Effector CD8-positive, alpha-beta T cell (primary cell): ENCODE measurements around the gene FAHD2A.
"Not testable (repeated sequence)": the region's sequence is repeated elsewhere in the genome, so short reads cannot be mapped to it uniquely, and the experiment has no call there.

ENCODE experiments used
- DNase-seq: peaks from one replicate; lab custom pipeline; 2025; lab: John Stamatoyannopoulos, UW

FAHD2A gene

DNA sequence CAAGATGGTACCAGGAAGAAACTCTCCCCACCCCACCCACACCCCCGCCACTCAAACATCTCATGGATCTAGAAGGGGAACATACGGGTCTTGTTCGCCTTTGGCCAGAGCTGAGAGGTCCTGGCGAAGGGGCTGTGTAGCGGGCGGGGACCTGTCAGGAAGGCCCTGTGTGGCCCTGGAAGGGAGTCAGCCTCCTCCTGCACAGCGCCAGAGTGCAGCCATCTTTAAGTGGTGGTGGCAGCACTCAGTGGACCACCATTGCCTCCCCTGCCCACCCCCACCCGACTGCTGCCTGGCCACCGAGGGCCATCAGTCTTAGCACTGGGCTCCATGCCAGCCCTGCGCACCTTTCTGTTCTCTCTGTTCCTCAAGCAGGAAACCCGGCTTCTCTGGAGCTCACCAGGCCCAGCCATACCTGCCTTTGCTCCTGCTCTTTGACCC, 11.6 kb upstream of the FAHD2A start:
- DNase-seq, result no peak

DNA sequence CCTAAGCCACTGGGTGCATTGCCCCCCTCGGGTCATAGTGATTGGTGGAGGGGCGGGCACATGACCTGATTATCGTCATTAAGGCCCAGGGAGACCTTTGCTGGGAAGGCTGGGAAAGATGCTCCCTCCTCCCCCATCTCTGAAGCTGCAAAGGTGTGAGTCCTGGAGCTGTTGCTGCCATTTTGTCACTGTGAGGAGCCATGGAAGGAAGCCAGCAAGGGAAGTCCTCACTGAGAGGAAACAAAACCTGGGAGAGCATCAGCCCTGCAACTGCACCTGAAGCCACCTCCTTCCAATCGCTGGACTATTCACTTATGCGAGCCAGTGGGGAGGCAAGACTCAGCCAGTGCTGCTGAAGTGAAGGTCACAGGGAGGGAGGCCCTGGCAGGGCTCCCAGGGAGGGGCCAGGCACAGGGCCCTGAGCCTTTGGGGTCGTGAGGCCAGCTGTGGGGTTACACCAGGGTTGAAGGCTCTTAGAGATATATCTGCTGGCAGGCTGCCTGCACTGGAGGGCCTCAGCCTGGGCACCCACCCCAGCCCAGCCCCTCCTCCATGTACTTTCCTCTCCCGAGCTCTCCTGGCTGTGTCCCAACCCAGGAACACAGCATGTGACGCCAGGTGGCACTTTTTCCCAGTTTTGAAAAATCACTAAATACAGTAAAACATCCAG, 10.7 kb upstream of the FAHD2A start:
- no peak for DNase-seq

DNA sequence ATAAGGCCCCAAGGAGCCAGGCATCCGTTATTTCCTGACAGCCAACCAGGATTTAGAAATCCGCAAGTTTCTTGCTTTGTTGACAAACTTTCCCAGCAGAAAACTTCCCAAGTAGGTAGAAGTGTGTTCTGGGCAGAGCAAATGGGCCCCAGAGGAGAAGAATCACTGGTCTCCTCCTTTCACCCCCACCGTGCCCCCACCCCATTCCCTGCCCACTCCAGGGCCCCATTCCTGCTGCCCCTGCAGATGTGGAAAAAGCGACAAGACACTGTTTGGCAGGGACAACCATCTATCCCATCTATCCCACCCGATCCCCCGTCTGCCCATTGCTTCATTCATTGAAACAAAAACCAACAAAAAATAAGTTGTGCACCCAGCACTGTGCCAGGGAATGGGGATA, 10.2 kb upstream of the FAHD2A start:
- no peak for DNase-seq

DNA sequence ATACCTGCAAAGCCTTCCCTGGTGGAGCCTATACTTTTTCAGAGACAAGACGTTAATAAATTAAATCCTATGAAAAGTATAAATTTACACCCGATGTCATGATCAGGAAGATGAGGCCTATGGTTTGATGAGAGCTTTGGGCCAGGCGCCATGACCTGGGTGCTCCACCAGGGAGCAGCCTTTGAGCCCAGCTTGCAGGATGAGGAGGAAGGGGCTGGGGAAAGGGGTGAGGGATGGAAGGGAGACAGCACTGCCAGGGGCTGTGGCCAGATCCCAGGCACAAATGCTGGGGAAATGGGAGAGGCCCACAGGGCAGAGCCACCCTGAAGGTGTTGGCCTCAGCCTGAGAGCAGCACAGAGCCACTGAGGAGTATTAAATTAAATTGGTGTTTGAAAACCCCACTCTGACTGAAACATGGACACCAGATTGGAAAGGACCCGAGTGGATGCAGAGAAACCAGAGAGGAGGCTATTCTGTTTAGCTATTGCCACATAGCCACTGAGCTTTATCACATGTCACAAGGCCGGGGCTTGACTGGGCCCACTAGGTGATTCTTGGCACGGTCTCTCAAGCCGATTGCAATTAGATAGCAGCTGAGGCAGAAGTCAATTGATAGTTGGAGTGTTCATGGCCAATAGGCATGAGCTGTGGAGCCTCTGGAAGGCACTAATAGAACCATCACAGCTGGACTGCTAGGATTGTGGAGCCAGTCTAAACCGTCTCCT, 9.6 kb upstream of the FAHD2A start:
- no peak for DNase-seq

DNA sequence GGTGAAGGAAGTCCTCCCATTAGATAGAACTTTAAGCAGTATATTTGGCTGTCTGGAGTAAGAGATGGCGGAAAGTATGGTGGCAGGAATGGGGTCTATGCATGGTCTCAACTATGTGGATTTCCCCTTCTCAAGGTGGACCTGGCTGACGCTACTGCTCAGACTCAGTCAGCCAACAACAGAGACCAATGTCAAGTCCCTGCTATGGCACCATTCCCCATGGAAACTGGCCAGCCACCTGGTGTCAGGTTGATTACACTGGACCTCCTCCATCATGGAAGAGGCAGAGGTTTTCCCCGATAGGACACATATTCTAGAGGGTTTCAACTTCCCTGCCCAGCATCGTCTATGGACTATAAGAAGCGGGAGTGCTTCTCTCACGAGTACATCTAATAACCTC, 8.6 kb upstream of the FAHD2A start:
- no peak for DNase-seq

DNA sequence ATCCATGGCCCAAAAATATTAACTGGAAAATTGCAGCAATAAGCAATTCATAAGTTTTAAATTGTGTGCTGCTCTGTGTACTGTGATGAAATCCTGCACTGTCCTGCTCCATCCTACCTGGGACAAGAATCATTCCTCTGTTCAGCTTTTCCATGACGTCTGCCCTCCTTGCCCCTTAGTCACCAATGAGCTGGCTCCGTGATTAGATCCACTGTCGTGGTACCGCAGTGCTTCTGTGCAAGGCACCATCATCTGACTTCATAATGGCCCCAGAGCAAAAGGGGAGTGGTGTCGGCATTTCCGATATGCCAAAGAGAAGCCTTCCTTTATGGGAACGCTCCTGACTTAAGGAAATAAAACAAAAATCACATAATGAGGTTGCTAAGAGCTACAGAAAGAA, 3.4 kb upstream of the FAHD2A start:
- no peak for DNase-seq

DNA sequence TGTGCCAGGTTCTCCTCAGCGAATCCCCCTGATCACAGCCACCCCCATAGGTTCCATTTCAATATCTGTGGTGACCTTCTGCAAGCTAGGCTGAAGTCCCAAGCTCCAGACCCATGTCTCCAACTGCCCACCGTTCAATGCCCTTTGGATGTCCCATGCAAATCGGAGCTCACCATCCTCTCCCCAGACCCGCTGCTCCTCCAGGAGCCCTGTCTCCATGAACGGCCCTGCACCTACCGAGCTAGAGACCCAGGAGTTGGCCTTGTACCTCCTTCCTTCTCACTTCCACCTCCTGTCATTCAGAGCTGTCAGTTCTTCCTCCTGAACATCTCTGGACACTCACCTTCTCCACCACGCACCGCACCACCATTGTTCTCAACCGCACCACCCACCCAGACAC, 1.0 kb upstream of the FAHD2A start:
- DNase-seq, result no peak

DNA sequence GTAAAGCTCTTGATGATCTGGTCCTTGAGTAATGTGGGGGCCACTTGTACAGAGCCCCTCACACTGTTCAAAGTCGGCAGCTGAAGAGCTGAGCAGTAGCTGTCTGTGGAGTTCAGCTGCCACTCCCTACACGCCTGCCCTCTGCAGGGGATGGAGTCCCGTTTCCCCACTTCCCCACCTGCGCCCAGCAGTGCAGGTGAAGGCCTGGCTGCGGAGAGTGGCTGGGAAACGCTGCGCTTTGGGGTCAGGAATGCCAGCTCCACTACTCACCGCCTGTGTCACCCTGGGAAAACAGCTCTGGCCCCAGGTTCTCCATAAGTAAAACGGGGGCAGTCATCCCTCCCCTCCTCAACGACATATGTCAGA, 521 bp upstream of the FAHD2A start:
- not testable (repeated sequence) for DNase-seq

DNA sequence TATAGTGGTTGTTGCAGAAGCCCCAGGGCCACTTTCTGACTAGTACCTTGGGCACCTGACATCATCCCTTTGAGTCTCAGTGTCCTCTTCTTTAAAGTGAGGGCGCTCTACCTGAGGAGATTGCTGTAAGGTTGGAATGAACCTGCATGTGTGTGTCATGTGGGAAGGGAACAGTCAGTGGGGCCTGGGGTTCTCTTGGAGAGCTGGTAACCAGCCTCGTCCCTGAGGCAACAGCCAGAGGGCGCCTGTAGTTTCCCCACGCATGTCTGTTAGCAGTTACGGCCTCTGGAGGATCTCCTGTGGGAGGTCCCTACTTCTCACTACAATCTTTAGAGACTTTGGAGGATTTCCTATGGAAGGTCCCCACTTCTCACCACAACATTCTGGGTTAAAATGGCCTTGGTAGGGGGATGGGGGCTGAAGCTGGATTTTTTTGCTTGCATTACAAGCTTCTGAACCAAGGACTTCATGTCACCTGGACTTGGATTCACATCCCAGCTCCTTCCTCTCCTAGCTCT, 755 bp downstream of the FAHD2A start:
- not testable (repeated sequence) for DNase-seq

DNA sequence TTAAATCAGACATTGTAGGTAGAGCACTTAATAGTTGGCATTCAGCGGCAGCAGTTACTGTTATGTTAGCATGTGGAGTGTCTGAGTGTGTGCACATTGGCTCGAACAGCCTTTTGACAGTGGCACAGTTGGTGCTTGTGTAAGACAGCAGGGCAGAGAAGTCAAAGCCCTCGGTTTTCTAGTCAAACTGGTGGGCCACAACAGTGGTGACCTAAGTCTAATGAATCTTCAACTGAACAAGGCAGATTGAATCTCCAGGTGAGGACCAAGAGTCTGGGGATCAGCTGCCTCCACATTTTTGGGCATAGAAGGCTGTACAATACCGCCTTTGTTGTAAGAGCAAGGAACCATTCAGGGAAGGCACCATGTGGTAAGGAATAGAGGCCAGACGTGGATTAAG, 1.3 kb downstream of the FAHD2A start:
- DNase-seq, result not testable (repeated sequence)

DNA sequence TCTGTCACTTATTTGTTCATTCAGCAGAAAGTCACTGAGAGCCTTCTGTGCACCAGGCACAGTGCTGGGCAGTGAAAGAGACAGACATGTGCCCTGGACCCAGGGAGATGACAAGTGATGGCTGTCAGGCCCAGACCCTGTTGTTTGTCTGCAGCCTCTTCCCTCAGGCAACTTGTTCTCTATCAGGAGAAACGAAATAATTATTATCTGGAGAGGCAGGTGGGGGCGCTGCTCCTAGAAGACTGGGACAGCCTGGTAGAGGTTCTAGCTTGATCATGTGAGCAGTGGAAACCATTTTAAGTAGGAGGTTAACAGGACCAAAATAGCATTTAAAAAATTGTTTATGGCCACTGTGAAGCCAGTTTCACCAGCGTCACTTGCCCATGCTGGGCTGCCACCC, 2.2 kb downstream of the FAHD2A start:
- not testable (repeated sequence) for DNase-seq

DNA sequence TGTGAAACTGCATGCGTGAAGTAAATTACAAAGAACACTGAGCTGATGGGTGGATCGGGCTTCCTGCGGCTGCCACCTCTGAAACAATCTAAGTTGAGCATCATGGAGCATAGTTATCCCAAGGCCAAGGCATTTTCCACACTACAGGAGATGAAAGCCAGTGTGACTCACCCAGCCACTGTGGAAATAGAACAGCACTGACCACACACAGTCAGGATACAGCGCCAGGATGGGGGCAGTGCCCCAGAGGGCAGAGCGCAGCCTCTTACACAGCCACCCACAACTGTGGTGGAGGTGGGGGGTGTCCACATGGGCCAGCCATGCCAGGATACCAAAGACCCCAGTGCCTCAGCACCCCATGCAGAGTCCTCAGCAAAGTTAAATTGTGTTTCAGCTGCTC, 8.7 kb downstream of the FAHD2A start:
- DNase-seq, result not testable (repeated sequence)

DNA sequence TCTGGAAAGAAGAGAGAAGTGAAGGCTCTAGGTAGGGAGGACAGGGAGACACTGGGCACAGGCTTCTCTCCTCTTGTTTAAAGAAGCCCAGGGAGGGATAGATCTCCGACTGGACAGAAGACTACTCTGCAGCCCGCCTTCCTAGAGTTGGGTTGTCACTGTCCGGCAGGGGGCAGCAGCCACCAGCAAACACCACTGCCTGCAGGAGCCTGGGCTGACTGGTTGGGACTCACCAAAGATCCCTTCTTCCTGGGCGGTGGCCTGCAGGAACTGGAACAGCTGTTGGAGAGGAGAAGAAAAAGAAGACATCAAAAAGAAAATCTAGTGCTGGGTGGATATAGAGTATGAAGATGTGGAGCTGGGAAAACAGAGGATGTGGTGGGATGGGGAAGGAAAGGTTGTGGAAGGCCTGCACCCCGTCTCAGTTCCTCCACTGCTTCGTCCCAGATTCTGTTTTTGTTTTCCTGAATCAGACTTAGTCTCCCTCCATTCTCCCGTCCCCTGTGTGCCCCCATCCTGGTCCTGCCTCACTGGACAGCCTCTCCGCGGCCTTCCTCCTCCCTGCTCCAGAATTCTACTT, 11.6 kb downstream of the FAHD2A start:
- peak; percentile 32 for DNase-seq

DNA sequence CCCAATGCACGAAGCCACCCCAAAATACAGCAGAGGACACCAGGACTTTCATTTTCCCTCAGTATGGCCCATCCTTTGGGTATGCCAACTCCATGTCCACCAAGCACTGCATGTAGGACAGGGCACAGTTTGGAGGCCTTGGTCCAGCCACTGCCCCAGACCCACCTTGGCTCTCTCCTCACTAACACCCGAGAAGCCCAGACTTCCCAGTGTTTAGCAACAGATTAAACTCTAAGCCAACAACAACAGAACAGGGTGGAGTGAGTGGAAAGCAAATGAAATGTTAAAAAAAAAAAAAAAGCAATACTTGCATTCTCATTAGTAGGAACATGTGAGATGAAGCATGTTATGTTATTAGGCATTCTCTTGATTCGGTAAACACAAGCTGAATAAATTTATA, 12.6 kb downstream of the FAHD2A start:
- not testable (repeated sequence) for DNase-seq

DNA sequence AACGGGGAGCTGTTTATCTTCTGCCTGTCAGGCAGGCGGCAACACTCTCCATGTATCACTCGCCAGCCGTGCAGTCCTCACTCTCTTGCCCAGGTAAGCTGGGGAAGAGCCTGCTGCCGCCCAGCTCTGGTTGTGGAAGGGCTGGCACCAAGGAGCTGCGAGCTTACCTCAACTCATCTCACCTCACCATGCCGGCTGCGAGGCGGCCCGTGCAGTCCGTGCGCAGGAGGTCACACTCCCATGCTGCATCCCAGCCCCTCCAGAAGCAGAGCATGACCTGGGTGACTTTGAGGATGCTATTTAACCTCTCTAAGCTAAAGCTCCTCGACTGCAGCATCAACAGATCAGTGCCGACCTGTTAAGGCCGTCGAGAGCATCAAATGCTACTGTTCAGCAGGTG, 13.1 kb downstream of the FAHD2A start:
- DNase-seq, result not testable (repeated sequence)

DNA sequence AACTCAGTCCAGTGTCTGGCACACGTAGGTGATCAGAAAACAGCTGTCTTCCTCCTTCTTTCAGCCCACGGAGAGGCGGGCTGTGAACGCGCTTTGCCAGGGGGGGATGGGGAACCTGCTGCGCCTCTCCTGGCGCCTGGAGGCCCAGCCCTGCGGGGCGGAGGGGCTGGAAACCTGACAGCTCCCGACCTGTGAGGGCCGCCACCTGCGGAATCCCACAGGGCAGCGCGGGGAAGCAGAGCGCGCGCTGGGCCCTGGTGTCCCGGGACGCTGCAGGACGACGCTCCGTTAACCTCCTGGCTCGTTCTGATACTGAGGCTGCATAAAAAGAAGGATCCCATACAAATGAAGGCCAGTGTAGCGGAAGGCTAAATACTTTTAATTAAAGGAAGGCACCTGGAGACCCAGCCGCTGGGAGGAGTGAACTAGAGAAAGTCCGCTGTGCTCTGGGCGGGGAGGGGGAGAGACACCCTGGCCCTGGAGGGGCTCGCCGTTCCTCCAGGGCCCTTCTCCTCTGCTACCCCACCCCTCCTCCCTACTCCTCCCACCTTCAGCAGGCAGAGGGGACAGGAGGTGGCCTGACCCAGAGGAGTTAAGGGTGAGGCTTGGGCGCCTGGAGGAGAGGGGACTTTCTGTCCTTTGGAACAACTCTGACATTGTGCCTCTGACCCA, 24.8 kb downstream of the FAHD2A start:
- not testable (repeated sequence) for DNase-seq

DNA sequence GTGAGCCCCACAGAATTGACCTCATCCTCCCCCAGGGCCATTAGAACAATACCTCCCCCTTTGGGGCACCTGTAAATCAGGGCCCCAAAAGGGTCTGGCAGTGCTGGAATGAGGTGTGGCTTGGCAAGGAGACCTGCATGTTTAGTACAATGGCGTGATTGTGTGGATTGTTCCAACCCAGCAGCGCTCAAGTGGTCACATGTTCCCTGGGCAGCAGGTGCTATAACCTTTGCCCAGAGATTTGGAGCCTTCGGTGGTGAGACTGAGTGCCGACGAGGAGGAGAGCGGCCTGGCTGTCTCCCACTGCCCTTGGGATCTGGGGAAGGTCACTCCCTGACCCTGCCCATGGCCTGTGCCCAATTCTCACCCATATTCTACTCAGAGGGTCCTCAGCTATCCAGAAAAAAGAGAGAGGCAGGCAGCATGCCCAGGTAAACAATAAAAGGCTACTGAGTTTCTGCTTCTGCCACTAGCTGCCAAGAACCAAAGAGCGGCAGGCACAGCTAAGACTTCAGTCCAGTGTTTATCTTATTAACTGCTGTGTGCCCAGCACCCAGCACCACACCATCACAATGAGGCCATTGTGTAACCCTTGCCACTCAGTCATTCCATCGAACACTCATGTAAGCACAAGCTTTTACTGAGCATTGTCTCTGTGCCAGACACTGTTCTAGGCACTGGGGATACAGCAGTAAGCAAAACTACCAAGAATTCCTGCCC, 27.4 kb downstream of the FAHD2A start:
- not testable (repeated sequence) for DNase-seq

DNA sequence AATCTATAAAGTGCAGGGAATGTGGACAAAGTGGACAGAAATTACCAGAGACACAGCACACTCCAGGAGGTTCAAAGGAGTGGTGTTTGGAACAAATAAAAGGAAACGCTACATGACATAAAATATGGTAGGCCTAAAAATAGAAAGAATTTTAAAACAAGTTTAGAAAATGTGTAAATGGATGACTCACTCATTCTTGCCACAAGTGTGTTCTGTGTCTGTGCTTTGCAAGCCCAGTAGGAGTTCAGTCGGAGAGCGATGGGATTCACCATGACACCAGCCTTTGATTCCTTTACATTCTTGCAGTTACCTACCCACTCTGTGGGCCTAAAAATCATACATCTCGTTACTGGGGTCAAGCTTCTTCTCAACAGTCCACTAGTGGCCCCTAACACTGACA, 30.9 kb downstream of the FAHD2A start:
- DNase-seq, result not testable (repeated sequence)

DNA sequence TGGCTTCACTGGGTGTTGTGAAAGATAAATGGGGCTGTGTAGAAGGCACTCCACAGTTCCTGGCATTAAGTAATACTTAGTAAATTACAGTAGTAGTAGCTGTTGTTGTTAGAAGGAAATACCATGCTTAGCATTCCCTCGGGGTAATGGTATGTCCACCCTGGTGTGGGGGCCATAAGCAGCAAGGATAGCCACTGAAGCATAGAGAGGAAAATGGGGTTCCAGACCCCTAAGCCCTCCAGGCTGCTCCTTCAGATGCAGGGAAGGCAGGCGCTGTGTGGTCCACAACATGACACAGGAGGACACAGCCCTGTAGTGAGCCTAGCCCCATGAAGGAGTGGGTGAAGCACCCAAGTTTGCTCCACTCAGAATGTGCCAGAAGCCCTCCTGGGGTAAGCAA, 31.5 kb downstream of the FAHD2A start:
- not testable (repeated sequence) for DNase-seq

DNA sequence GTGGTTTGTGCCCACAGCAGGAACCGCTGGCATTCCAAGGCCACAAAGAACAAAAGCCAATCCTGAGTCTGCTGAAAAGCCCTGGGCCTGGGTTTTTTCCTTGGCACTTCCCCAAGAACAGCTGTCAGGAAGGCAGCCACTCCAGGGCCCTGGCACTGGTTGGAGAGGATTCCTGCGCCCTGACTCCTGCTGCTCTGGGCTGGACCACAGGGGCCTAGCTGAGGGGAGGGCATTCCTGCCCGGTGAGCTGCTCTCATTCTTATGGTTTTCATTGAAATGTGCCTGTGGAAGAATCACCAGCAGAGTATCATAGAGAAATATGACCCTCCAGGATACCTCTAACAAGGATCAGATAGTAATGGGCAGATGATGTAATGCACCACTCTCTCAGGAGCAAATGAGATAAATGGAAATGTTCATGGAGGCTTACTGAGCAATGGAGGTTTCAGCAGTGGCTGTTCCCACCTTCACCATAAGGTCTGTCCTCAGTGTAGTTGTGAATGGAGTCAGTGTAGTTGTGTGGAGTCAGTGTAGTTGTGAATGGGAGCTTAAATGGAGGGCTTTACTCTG, 32.1 kb downstream of the FAHD2A start:
- not testable (repeated sequence) for DNase-seq

DNA sequence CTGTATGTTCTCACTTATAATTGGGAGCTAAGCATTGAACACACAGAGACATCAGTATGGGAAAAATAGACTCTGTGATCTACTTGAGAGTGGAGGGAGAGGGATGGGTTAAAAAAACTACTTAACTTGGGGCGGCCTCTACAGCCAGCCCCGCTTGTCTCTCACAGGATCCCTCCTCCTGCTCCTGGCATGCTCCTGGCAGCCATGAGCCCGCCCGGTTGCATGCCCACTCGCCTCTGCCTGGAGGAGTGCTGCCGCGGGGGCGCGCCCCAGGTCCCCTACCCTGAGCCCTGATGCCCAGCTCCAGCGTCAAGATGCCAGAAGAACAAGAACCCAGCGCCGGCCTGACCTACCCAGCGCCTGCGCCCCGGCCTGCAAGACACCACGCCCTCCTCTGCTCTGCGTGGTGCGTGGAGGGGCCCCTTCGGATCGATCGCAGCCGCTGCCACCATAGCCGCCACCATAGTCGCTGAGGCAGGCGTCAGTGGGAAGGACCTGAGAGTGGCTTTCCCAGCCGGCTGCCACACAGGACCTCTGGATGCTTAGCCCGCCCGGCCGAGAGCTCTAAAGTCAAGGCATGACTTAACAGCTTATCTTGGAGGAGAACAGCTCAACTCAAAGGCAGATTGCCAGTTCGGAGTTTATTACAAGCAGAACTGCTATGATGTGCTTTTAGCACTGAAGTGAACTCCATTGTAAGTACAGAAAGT, 32.8 kb downstream of the FAHD2A start:
- DNase-seq, result not testable (repeated sequence)
